ENCODE data around the gene SLC25A25. TPM values are rescaled to one million over a fixed set of nuclear protein-coding genes. Genes with fewer than 3 reads are reported as not detected.

The SLC25A25 gene
- total RNA-seq, 2 experiments from 2014 or later: 21.2 to 21.8 TPM

GRCh38 chr9:128117613-128118471, 49.8 kb downstream of the SLC25A25 start:
- Mint-ChIP-seq H3K27ac (peak overlapping the region; percentile 21), H3K4me3 (no peak overlapping the region), H3K9me3 (no peaks in the 10 kb centered on the region)

GRCh38 chr9:128118472-128118857, 50.4 kb downstream of the SLC25A25 start:
- H3K27ac Mint-ChIP-seq: no peak overlapping the region
- DNase-seq: no peak
- POLR2A ChIA-PET: interaction anchor here (1.7 kb wide), 1 partner anchor 10 kb away, joined by 7 read pairs; no protein-coding TSS in a partner anchor
- H3K4me3 Mint-ChIP-seq: no peak overlapping the region
- no peak for ATAC-seq (ENCODE audit: low read depth)
- H3K36me3 Mint-ChIP-seq: peaks cover 3% of the 10 kb centered on the region
- H3K9me3 Mint-ChIP-seq: no peaks in the 10 kb centered on the region
- H3K4me1 Mint-ChIP-seq: peaks cover 8% of the 10 kb centered on the region
- no peaks in the 10 kb centered on the region for H3K27me3 Mint-ChIP-seq

More at GRCh38 chr9:128117613-128118471, 49.8 kb downstream of the SLC25A25 start:
- DNase-seq (peak; percentile 99), ATAC-seq (ENCODE audit: low read depth) (peak; percentile 82)
- H3K27me3 Mint-ChIP-seq: no peaks in the 10 kb centered on the region
- POLR2A ChIA-PET: interaction anchor here (0.8 to 1.7 kb wide), 2 partner anchors 10 to 56 kb away, joined by 3 to 7 read pairs; no protein-coding TSS in a partner anchor
- peaks cover 8% of the 10 kb centered on the region for H3K4me1 Mint-ChIP-seq
- peaks cover 3% of the 10 kb centered on the region for H3K36me3 Mint-ChIP-seq

GRCh38 chr9:128118971-128119665, 51.1 kb downstream of the SLC25A25 start:
- H3K36me3 Mint-ChIP-seq: peaks cover 4% of the 10 kb centered on the region
- peaks cover 8% of the 10 kb centered on the region for H3K4me1 Mint-ChIP-seq
- DNase-seq: no peak
- H3K27ac Mint-ChIP-seq: no peak overlapping the region
- no peak for ATAC-seq (ENCODE audit: low read depth)
- no peak overlapping the region for H3K4me3 Mint-ChIP-seq
- H3K9me3 Mint-ChIP-seq: no peaks in the 10 kb centered on the region
- POLR2A ChIA-PET: no interaction called here
- no peaks in the 10 kb centered on the region for H3K27me3 Mint-ChIP-seq

- peaks cover 13% of the 10 kb centered on the region for H3K4me1 Mint-ChIP-seq
Measured at GRCh38 chr9:128120061-128120740, 52.2 kb downstream of the SLC25A25 start.

GRCh38 chr9:128120741-128121465, 52.9 kb downstream of the SLC25A25 start:
- no peaks in the 10 kb centered on the region for H3K9me3 Mint-ChIP-seq
- peaks cover 4% of the 10 kb centered on the region for H3K36me3 Mint-ChIP-seq
- H3K27ac Mint-ChIP-seq: no peak overlapping the region
- POLR2A ChIA-PET: interaction anchor here (1.0 kb wide), 1 partner anchor 51 kb away, joined by 3 read pairs; no protein-coding TSS in a partner anchor
- DNase-seq: no peak
- H3K4me1 Mint-ChIP-seq: peaks cover 19% of the 10 kb centered on the region
- H3K4me3 Mint-ChIP-seq: no peak overlapping the region
- ATAC-seq (ENCODE audit: low read depth): no peak
- H3K27me3 Mint-ChIP-seq: no peaks in the 10 kb centered on the region

More at GRCh38 chr9:128120061-128120740, 52.2 kb downstream of the SLC25A25 start:
- H3K4me3 Mint-ChIP-seq: no peak overlapping the region
- no peaks in the 10 kb centered on the region for H3K9me3 Mint-ChIP-seq
- no peak overlapping the region for H3K27ac Mint-ChIP-seq
- no peak for DNase-seq
- POLR2A ChIA-PET: interaction anchor here (0.6 to 1.0 kb wide), 3 partner anchors 38 to 1201 kb away, joined by 3 to 5 read pairs (median 3); no protein-coding TSS in a partner anchor
- H3K27me3 Mint-ChIP-seq: no peaks in the 10 kb centered on the region
- no peak for ATAC-seq (ENCODE audit: low read depth)
- H3K36me3 Mint-ChIP-seq: peaks cover 4% of the 10 kb centered on the region

GRCh38 chr9:128121466-128121810, 53.4 kb downstream of the SLC25A25 start:
- Mint-ChIP-seq H3K27me3 (no peaks in the 10 kb centered on the region), H3K4me3 (no peak overlapping the region), H3K36me3 (peaks cover 4% of the 10 kb centered on the region), H3K27ac (no peak overlapping the region), H3K9me3 (no peaks in the 10 kb centered on the region), H3K4me1 (peaks cover 24% of the 10 kb centered on the region)
- DNase-seq (no peak), ATAC-seq (ENCODE audit: low read depth) (no peak)
- POLR2A ChIA-PET: no interaction called here

GRCh38 chr9:128121924-128122808, 54.1 kb downstream of the SLC25A25 start:
- no peaks in the 10 kb centered on the region for H3K27me3 Mint-ChIP-seq
- no peak for DNase-seq
- H3K4me1 Mint-ChIP-seq: peaks cover 24% of the 10 kb centered on the region
- ATAC-seq (ENCODE audit: low read depth): no peak
- H3K27ac Mint-ChIP-seq: no peak overlapping the region
- H3K36me3 Mint-ChIP-seq: peaks cover 4% of the 10 kb centered on the region
- no peak overlapping the region for H3K4me3 Mint-ChIP-seq
- no peaks in the 10 kb centered on the region for H3K9me3 Mint-ChIP-seq
- POLR2A ChIA-PET: interaction anchor here (0.6 kb wide), 1 partner anchor 64 kb away, joined by 3 read pairs; no protein-coding TSS in a partner anchor

- no peak overlapping the region for H3K27ac Mint-ChIP-seq
- no peak overlapping the region for H3K4me3 Mint-ChIP-seq
- POLR2A ChIA-PET: interaction anchor here (0.6 kb wide), 1 partner anchor 64 kb away, joined by 3 read pairs; no protein-coding TSS in a partner anchor
- ATAC-seq (ENCODE audit: low read depth) (no peak), DNase-seq (no peak)
- H3K9me3 Mint-ChIP-seq: no peaks in the 10 kb centered on the region
- peaks cover 20% of the 10 kb centered on the region for H3K4me1 Mint-ChIP-seq
- peaks cover 4% of the 10 kb centered on the region for H3K36me3 Mint-ChIP-seq
- no peaks in the 10 kb centered on the region for H3K27me3 Mint-ChIP-seq
Measured at GRCh38 chr9:128122809-128123175, 54.8 kb downstream of the SLC25A25 start.

GRCh38 chr9:128123451-128124080, 55.5 kb downstream of the SLC25A25 start:
- peaks cover 17% of the 10 kb centered on the region for H3K4me1 Mint-ChIP-seq
- H3K9me3 Mint-ChIP-seq: no peaks in the 10 kb centered on the region
- no peak for ATAC-seq (ENCODE audit: low read depth)
- DNase-seq: no peak
- no peak overlapping the region for H3K27ac Mint-ChIP-seq
- no peak overlapping the region for H3K4me3 Mint-ChIP-seq
- POLR2A ChIA-PET: no interaction called here
- H3K36me3 Mint-ChIP-seq: peaks cover 4% of the 10 kb centered on the region
- no peaks in the 10 kb centered on the region for H3K27me3 Mint-ChIP-seq

- no peak for DNase-seq
- H3K27me3 Mint-ChIP-seq: no peaks in the 10 kb centered on the region
- H3K36me3 Mint-ChIP-seq: peaks cover 4% of the 10 kb centered on the region
- peaks cover 21% of the 10 kb centered on the region for H3K4me1 Mint-ChIP-seq
- H3K27ac Mint-ChIP-seq: no peak overlapping the region
- ATAC-seq (ENCODE audit: low read depth): no peak
- no peaks in the 10 kb centered on the region for H3K9me3 Mint-ChIP-seq
- POLR2A ChIA-PET: interaction anchor here (1.0 to 1.2 kb wide), 2 partner anchors 35 to 66 kb away, joined by 3 read pairs; no protein-coding TSS in a partner anchor
- H3K4me3 Mint-ChIP-seq: no peak overlapping the region
Measured at GRCh38 chr9:128124451-128124850, 56.4 kb downstream of the SLC25A25 start.

GRCh38 chr9:128124873-128125579, 57.0 kb downstream of the SLC25A25 start:
- peaks cover 4% of the 10 kb centered on the region for H3K36me3 Mint-ChIP-seq
- POLR2A ChIA-PET: interaction anchor here (0.7 to 1.2 kb wide), 3 partner anchors 35 to 66 kb away, joined by 3 read pairs; no protein-coding TSS in a partner anchor
- ATAC-seq (ENCODE audit: low read depth): no peak

More at GRCh38 chr9:128124873-128125579, 57.0 kb downstream of the SLC25A25 start:
- Mint-ChIP-seq H3K4me1 (peaks cover 22% of the 10 kb centered on the region), H3K9me3 (no peaks in the 10 kb centered on the region), H3K4me3 (no peak overlapping the region), H3K27me3 (no peaks in the 10 kb centered on the region), H3K27ac (no peak overlapping the region)
- DNase-seq: peak; percentile 59
